GM20431 (cell line): ENCODE data around the gene NEU4.
"Not testable (repeated sequence)": the region's sequence is repeated elsewhere in the genome, so short reads cannot be mapped to it uniquely, and the experiment has no call there.

Experiments
- in situ Hi-C: fragments of 300-500 bp; cut with MseI, MboI; formaldehyde crosslinking; loops from one replicate; pipeline ENCODE4 v1.15.0; 2020; ENCODE audit warnings: low sequenced_read_pairs; ENCODE audit not compliant: unreplicated experiment

NEU4 gene

GRCh38 chr2:241808721-241809382 is at the start of gene NEU4:
Gene NEU4 (plus strand): TSS chr2:241809193. CDS start chr2:241814485, 5,292 bp downstream.
- in situ Hi-C loops: no loop called here

GRCh38 chr2:241759893-241760292 is 49.1 kb upstream of the NEU4 start:
- in situ Hi-C loops: not testable (repeated sequence)

- in situ Hi-C loops: no loop called here
Measured at GRCh38 chr2:241760301-241760771, 48.7 kb upstream of the NEU4 start.

GRCh38 chr2:241762321-241762932 is 46.6 kb upstream of the NEU4 start:
- in situ Hi-C loops: no loop called here

GRCh38 chr2:241762933-241763369 is 46.0 kb upstream of the NEU4 start:
- in situ Hi-C loops: no loop called here

- in situ Hi-C loops: no loop called here
Measured at GRCh38 chr2:241763551-241764274, 45.3 kb upstream of the NEU4 start.

GRCh38 chr2:241764275-241765241 is 44.4 kb upstream of the NEU4 start:
- in situ Hi-C loops: no loop called here

- in situ Hi-C loops: no loop called here
Measured at GRCh38 chr2:241767464-241768250, 41.3 kb upstream of the NEU4 start.

GRCh38 chr2:241768251-241768711 is 40.7 kb upstream of the NEU4 start:
- in situ Hi-C loops: no loop called here

GRCh38 chr2:241768850-241769249 is 40.1 kb upstream of the NEU4 start:
- in situ Hi-C loops: no loop called here

GRCh38 chr2:241769819-241770184 is 39.2 kb upstream of the NEU4 start:
- in situ Hi-C loops: no loop called here

GRCh38 chr2:241770185-241770935 is 38.6 kb upstream of the NEU4 start:
- in situ Hi-C loops: no loop called here

GRCh38 chr2:241770936-241771285 is 38.1 kb upstream of the NEU4 start:
- in situ Hi-C loops: no loop called here

- in situ Hi-C loops: no loop called here
Measured at GRCh38 chr2:241771286-241772062, 37.5 kb upstream of the NEU4 start.

- in situ Hi-C loops: no loop called here
Measured at GRCh38 chr2:241772063-241772499, 36.9 kb upstream of the NEU4 start.

- in situ Hi-C loops: no loop called here
Measured at GRCh38 chr2:241773511-241774418, 35.2 kb upstream of the NEU4 start.
